ENCODE measurements around the gene CDK2AP2. TPM values are rescaled to one million over a fixed set of nuclear protein-coding genes. Genes with fewer than 3 reads are reported as not detected.
"Not testable (repeated sequence)": the region's sequence is repeated elsewhere in the genome, so short reads cannot be mapped to it uniquely, and the experiment has no call there.

The CDK2AP2 gene
- total RNA-seq, 1 donor from 2014 or later, result 97.9 TPM

DNA sequence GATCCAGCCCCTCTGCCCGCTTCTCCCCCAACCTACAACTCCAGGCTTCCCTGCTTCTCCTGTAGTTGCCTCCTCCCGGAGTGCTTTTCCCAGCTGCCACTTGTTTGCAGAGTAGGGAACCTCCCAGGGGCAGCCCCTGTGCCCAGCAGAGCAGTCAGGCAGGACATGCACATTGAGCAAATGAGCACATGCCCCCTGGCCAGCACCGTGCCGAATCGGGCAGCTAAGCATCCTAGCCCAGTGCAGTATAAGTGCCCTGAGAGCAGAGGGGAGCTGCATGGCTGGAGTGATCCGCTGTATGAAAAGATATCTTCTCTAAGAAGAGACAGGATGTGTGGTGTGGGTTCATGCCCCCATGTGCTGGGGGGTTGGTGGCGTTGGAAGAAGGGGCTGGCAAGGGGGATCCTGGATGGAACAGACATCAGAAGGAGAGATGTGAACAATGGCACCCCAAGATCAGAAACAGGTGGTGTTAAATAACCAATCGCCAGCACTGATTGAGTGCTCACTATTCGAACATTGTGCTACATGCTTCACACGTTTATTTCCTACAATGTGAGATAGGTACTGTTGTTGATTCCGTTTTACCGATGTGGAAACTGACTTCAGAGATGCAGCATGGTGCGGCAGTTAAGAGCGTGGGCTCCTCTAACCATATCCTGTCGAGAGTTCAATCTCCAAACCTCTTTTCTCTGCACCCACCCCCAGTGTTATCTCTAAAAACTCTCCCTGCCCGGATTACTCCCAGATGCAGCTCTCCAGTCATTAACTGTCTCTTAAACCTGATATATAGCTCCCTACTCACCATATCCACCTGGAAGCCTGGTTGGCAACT is 23.9 kb downstream of the CDK2AP2 start:
- H3K27ac Mint-ChIP-seq, result peak overlapping the region; percentile 99
- H3K27me3 Mint-ChIP-seq, result peaks cover 5% of the 10 kb centered on the region

DNA sequence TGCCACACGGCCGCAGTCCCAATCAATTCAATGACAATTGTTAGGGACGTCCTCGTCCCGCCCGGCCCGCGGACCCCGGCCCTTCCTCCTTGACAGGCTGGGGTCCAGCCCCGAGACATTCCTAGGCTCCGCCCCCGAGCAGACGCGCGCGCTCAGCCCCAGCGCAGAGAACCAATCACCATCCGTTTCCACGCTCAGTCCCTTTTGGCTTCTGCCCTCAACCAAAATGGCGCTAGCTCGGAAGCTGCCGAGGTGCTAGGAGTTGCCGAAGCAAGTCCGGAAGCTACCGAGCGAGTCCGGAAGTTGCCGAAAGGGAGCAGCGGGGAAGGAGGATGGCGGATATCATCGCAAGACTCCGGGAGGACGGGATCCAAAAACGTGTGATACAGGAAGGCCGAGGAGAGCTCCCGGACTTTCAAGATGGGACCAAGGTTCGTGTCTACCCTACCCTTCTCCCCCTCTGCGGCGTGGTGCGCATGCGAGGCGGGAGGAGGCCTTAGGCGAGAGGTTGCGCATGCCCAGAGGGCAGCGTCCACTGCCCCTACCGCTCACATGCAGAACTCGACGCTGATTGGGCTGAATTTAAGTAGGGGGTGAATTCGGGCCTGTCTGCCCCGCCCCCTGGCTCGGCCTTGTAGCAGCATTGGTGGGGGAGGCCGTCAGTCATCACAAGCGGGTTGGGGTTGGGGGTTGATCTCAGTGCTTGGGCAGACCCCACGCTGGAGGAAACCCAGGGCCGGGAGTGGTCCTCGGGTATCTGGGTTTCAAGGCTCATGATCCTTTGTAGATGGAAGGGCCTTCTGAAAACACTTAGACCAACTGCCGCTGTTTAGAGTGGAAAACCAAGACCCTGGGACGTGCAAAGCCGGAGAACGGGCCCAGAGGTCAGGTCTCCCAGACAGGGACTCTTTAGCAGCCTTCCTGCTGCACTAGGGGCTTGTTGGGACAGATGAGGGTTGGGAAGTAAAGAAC is 24.8 kb downstream of the CDK2AP2 start, which contains the start of gene AIP:
TSS of gene AIP (plus strand) at position 200 of the 972 bp plus-strand sequence. CDS start at position 333, 133 bp downstream.
- intact Hi-C loops (cut with micrococcal nuclease), result loop anchor here (1.0 to 10.0 kb wide), 4 partner anchors 14 to 528 kb away; partner anchors contain the start of genes GRK2, PC and TMEM134
- Mint-ChIP-seq H3K27ac (peak within 1 kb of the TSS; percentile 99), H3K4me1 (peaks cover 47% of the 10 kb centered on the region), H3K36me3 (ENCODE audit: low read depth) (peaks cover 39% of the 10 kb centered on the region), H3K4me3 (peak within 1 kb of the TSS; percentile 96), H3K9me3 (peaks cover 6% of the 10 kb centered on the region), H3K27me3 (peaks cover 5% of the 10 kb centered on the region)
- DNase-seq, result peak; percentile 99

More for the DNA sequence above, 23.9 kb downstream of the CDK2AP2 start:
- H3K9me3 Mint-ChIP-seq, result peaks cover 6% of the 10 kb centered on the region
- peaks cover 47% of the 10 kb centered on the region for H3K36me3 Mint-ChIP-seq (ENCODE audit: low read depth)
- DNase-seq, result peak; percentile 85
- peaks cover 55% of the 10 kb centered on the region for H3K4me1 Mint-ChIP-seq
- intact Hi-C loops (cut with micrococcal nuclease), result loop anchor here (1.0 to 10.0 kb wide), 4 partner anchors 20 to 529 kb away; partner anchors contain the start of genes GRK2 and PC
- H3K4me3 Mint-ChIP-seq, result peak overlapping the region; percentile 96

DNA sequence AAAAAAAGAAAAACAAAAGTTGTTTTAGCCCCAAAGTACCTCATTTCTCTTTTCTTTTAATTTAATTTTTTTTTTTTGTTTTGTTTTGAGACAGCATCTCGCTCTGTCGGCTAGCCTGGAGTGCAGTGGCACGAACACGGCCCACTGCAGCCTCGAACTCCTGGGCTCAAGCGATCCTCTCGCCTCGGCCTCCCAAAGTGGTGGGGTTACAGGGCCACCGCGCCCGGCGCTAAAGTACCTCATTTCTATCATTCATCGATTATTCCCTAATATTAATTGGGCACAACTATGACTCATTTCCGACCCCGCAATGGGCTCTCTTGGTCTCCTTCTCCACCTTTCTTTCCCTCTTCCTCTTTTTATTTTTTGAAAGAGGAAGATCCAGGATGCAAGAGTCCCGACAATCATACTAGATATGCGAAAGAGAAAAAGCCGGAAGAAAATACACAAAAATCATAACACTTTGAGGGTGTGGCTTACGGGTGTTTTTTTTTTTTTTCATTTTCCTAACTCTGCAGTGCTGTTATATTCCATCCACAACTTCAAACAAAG is 25.6 kb downstream of the CDK2AP2 start:
- Mint-ChIP-seq H3K27me3 (peaks cover 5% of the 10 kb centered on the region), H3K4me3 (peak overlapping the region; percentile 96), H3K36me3 (ENCODE audit: low read depth) (peaks cover 33% of the 10 kb centered on the region), H3K4me1 (peaks cover 40% of the 10 kb centered on the region), H3K9me3 (peaks cover 6% of the 10 kb centered on the region), H3K27ac (peak overlapping the region; percentile 99)
- intact Hi-C loops (cut with micrococcal nuclease), result loop anchor here (1.0 to 10.0 kb wide), 3 partner anchors 13 to 528 kb away; partner anchors contain the start of genes GRK2, PC and TMEM134
- DNase-seq, result no peak

DNA sequence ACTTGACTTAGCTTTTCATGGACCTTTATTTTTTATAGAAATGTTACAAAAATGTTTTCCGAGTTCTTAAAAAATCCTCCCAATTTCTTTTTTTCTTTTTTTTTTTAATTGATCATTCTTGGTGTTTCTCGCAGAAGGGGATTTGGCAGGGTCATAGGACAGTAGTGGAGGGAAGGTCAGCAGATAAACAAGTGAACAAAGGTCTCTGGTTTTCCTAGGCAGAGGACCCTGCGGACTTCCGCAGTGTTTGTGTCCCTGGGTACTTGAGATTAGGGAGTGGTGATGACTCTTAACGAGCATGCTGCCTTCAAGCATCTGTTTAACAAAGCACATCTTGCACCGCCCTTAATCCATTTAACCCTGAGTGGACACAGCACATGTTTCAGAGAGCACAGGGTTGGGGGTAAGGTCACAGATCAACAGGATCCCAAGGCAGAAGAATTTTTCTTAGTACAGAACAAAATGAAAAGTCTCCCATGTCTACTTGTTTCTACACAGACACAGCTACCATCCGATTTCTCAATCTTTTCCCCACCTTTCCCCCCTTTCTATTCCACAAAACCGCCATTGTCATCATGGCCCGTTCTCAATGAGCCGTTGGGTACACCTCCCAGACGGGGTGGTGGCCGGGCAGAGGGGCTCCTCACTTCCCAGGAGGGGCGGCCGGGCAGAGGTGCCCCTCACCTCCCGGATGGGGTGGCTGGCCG is 30.5 kb downstream of the CDK2AP2 start:
- H3K36me3 Mint-ChIP-seq (ENCODE audit: low read depth); H3K4me1 Mint-ChIP-seq; DNase-seq; H3K4me3 Mint-ChIP-seq; H3K9me3 Mint-ChIP-seq; intact Hi-C loops (cut with micrococcal nuclease); H3K27ac Mint-ChIP-seq; H3K27me3 Mint-ChIP-seq: not testable (repeated sequence)

DNA sequence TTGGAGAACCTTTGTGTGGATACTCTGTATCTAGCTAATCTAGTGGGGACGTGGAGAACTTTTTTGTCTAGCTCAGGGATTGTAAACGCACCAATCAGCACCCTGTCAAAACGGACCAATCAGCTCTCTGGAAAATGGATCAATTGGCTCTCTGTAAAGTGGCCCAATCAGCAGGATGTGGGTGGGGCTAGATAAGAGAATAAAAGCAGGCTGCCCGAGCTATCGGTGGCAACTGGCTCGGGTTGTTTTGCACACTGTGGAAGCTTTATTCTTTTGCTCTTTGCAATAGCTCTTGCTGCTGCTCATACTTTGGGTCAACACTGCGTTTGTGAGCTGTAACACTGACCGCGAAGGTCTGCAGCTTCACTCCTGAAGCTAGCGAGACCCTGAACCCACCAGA is 31.3 kb downstream of the CDK2AP2 start:
- DNase-seq; H3K4me3 Mint-ChIP-seq; H3K9me3 Mint-ChIP-seq; H3K27me3 Mint-ChIP-seq; H3K27ac Mint-ChIP-seq; H3K4me1 Mint-ChIP-seq; intact Hi-C loops (cut with micrococcal nuclease); H3K36me3 Mint-ChIP-seq (ENCODE audit: low read depth): not testable (repeated sequence)

DNA sequence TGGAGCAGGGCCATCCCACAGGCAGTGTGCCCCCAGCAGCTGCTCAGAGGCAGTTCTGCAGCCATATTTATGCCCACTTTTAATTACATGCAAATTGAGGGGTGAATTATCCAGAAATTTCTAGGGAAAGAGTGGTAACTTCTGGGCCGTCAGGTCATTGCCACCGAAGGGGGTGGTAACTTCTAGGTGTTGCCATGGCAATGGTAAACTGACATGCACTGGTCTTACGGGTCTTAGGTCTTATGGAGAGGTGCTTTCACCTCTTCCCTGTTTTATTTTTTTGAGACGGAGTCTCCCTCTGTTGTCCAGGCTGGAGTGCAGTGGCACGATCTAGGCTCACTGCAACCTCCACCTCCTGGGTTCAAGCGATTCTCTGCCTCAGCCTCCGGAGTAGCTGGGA is 35.1 kb downstream of the CDK2AP2 start:
- intact Hi-C loops (cut with micrococcal nuclease), result no loop called here
- no peaks in the 10 kb centered on the region for H3K36me3 Mint-ChIP-seq (ENCODE audit: low read depth)
- H3K4me3 Mint-ChIP-seq, result no peak overlapping the region

DNA sequence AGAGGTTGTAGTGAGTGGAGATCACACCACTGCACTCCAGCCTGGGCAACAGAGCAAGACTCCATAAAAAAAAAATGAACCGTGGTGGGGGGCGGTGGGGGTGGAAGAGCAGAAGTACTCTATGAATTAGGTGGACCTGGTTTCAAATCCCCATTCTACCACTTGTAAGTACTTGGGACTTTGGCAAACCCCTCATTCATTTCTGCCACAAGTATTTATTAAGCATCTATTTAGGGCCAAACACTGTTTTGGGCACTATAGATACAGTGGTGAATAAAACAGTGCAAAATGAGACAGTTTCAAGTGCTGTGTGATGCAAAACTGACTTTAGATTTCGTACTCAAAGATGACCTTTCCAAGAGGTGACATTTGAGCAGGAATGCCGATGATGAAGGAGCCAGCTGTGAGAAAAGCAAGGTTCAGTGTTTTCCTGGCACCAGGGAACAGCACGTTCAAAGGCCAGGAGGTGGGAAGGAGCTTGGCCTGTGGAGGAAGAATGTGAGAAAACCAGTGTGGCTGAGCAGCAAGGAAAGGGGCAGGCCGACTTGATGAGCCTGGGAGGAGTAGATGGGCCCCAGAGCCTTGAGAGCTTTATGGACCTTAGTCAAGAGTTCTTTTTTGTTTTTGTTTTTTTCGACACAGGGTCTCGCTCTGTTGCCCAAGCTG is 37.5 kb downstream of the CDK2AP2 start:
- no peaks in the 10 kb centered on the region for H3K9me3 Mint-ChIP-seq
- intact Hi-C loops (cut with micrococcal nuclease), result no loop called here
- peaks cover 2% of the 10 kb centered on the region for H3K36me3 Mint-ChIP-seq (ENCODE audit: low read depth)
- DNase-seq, result no peak
- H3K27ac Mint-ChIP-seq, result no peak overlapping the region
- H3K4me1 Mint-ChIP-seq, result peaks cover 20% of the 10 kb centered on the region
- H3K27me3 Mint-ChIP-seq, result no peaks in the 10 kb centered on the region
- peak overlapping the region; percentile 80 for H3K4me3 Mint-ChIP-seq

More for the DNA sequence above, 35.1 kb downstream of the CDK2AP2 start:
- peaks cover 14% of the 10 kb centered on the region for H3K4me1 Mint-ChIP-seq
- no peaks in the 10 kb centered on the region for H3K27me3 Mint-ChIP-seq
- no peak for DNase-seq
- no peaks in the 10 kb centered on the region for H3K9me3 Mint-ChIP-seq
- no peak overlapping the region for H3K27ac Mint-ChIP-seq

DNA sequence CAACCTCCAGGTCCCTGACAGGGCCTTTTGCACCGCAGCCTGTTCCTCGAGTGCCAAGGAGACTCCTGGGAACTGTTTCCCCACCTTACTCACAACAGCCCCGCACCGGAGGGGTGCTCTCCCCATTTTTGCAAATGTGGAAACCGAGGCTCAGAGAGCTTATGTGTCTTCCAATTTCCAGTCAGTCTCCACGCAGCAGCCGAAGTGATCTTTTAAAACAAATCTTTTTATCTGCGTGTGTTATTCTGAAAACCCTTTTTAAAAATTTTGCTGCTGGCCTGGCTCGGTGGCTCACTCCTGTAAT is 38.5 kb downstream of the CDK2AP2 start:
- intact Hi-C loops (cut with micrococcal nuclease), result loop anchor here (1.0 kb wide), 5 partner anchors 13 to 68 kb away; partner anchors contain the start of genes PPP1CA and RPS6KB2
- Mint-ChIP-seq H3K36me3 (ENCODE audit: low read depth) (peaks cover 7% of the 10 kb centered on the region), H3K4me3 (peak overlapping the region; percentile 80), H3K27ac (peak overlapping the region; percentile 78), H3K27me3 (no peaks in the 10 kb centered on the region), H3K4me1 (peaks cover 25% of the 10 kb centered on the region), H3K9me3 (no peaks in the 10 kb centered on the region)
- DNase-seq, result no peak

DNA sequence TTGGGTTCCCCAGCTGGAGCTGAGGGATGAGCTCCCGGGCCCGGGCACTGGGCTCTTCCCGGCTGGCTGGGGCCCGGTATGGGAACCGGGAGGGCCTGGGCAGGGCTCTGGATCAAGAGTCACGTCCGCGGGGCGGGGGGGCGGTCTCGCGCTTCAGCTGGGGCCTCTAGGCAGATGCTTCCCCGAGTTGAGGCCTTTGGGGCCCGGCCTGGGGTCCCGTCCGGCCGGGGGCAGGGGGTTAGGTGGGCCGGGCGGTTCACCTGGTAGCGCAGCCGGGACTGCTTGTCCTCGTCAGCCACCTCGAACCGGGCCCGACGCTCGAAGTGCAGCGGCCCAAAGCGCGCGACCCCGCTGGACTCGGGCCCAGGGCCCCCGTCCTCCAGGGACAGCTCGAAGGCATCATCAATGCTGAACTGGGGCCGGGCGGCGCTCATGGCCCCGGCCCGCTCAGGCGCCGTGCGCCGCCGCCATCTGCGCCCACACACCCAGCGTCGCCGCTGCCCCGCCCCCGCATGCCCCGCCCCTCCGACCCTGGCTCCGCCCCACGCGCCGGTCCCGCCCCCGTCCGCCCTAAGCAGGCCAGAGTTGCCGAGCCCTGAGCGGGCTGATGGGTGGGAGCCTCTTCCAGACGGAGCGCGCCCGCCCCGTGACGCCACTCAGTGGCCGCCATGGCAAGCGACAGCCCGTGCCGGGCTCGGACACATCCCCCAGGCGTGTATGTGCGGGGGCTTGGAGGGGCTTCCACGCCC is 39.0 kb downstream of the CDK2AP2 start, which contains the start of gene TMEM134:
TSS of gene TMEM134 (minus strand) at position 493 of the 749 bp plus-strand sequence. CDS start at position 434, 59 bp downstream.
- Mint-ChIP-seq H3K4me1 (peaks cover 26% of the 10 kb centered on the region), H3K9me3 (no peaks in the 10 kb centered on the region), H3K4me3 (peak within 1 kb of the TSS; percentile 96), H3K27ac (peak within 1 kb of the TSS; percentile 84), H3K27me3 (no peaks in the 10 kb centered on the region), H3K36me3 (ENCODE audit: low read depth) (peaks cover 7% of the 10 kb centered on the region)
- peak; percentile 96 for DNase-seq
- intact Hi-C loops (cut with micrococcal nuclease), result loop anchor here (1.0 kb wide), 5 partner anchors 13 to 68 kb away; partner anchors contain the start of genes PPP1CA and RPS6KB2

DNA sequence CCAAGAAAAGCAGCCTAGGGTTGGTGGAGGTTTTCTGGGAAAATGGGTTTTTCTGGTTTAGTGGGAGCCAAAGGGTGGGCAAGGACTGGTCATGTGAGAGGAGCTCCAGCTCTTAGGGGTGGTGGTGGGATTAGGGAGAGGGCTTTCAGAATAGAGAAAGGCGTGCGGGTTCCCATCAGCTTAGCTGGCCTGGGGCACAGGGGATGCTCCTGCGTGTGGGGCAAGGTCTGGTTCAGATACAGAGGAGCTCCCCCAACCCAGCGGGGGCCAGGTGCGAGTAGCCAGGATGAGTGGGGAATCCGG is 39.6 kb downstream of the CDK2AP2 start:
- H3K27me3 Mint-ChIP-seq, result no peaks in the 10 kb centered on the region
- peak overlapping the region; percentile 84 for H3K27ac Mint-ChIP-seq
- no peak for DNase-seq
- H3K4me3 Mint-ChIP-seq, result peak overlapping the region; percentile 96
- H3K36me3 Mint-ChIP-seq (ENCODE audit: low read depth), result peaks cover 7% of the 10 kb centered on the region
- H3K9me3 Mint-ChIP-seq, result no peaks in the 10 kb centered on the region
- H3K4me1 Mint-ChIP-seq, result peaks cover 26% of the 10 kb centered on the region
- intact Hi-C loops (cut with micrococcal nuclease), result no loop called here

DNA sequence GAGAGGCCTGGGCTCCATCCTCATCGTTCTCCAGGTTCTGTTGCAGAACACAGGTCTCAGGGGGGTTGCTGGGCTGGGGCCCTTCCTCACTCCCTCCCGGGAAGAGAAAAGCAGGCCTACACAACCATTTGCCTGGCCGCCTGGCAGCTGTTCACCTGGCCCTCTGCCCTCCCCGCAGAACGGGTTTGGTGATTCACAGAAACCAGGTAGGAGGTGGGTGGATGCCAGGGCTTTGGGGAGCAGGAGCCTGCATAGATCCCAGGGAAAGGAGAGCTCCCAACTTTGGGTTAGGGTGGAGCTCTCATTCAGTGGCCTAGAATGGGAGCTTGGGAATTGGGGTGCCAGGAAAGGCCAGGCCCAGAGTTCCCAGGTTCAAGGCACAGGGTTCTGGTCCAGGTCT is 39.9 kb downstream of the CDK2AP2 start:
- Mint-ChIP-seq H3K27me3 (no peaks in the 10 kb centered on the region), H3K9me3 (no peaks in the 10 kb centered on the region), H3K36me3 (ENCODE audit: low read depth) (peaks cover 7% of the 10 kb centered on the region), H3K4me1 (peaks cover 26% of the 10 kb centered on the region), H3K4me3 (peak overlapping the region; percentile 96), H3K27ac (peak overlapping the region; percentile 84)
- no peak for DNase-seq
- intact Hi-C loops (cut with micrococcal nuclease), result no loop called here

Measured in activated CD4-positive, alpha-beta T cell treated with anti-CD3 and anti-CD28 coated beads, Interleukin-2, amount 10 ng/mL, durations not matched to agents 24 days and 14 days (primary cell).